ENCODE results near the gene SMC1B.

DNA sequence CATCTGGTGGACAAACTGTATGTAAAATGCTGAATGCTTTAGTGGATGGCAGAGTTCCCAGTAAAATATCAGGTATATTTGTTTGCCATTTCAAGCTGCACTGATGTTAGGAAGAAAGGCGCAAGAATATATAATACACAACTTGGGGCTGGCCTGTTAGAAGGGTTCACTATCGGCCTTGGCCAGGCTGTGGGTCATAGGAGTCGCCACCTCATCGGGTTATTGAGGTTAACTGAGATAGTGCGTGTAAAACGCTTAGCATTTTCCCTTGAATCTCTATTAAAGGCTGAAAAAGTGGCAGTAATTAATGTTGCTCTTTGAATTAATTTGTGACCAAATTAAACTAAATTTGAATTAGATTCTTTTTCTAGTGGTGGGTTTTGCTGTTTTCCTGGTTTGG lies 98.6 kb downstream of the SMC1B start:
- TF ChIP-seq, protein P1, sequence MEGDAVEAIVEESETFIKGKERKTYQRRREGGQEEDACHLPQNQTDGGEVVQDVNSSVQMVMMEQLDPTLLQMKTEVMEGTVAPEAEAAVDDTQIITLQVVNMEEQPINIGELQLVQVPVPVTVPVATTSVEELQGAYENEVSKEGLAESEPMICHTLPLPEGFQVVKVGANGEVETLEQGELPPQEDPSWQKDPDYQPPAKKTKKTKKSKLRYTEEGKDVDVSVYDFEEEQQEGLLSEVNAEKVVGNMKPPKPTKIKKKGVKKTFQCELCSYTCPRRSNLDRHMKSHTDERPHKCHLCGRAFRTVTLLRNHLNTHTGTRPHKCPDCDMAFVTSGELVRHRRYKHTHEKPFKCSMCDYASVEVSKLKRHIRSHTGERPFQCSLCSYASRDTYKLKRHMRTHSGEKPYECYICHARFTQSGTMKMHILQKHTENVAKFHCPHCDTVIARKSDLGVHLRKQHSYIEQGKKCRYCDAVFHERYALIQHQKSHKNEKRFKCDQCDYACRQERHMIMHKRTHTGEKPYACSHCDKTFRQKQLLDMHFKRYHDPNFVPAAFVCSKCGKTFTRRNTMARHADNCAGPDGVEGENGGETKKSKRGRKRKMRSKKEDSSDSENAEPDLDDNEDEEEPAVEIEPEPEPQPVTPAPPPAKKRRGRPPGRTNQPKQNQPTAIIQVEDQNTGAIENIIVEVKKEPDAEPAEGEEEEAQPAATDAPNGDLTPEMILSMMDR (conservative IDR thresholded peaks at IDR 0.05; ENCODE audit: low read depth, low read length) = no peak
- no peak for TF ChIP-seq EZH2 (IDR thresholded peaks at IDR 0.05; ENCODE audit: borderline replicate concordance, low read depth, low read length, poor library complexity, severe bottlenecking)
